HCT116 (cell line): Measurements from ENCODE around the gene STRN. TPM values are rescaled to one million over a fixed set of nuclear protein-coding genes. Genes with fewer than 3 reads are reported as not detected.

Experiments used
- ATAC-seq: fragments of 200-7000 bp; cut with Tn5 transposase; 2 replicates; pipeline ENCODE4 v1.9.1; 2020; ENCODE audit warnings: mild to moderate bottlenecking, moderate library complexity
- BruUV-seq: library from RNA; stranded (reverse); fragments of 400-500 nt; replicated peaks from 2 replicates; lab custom pipeline; 2021; lab: Mats Ljungman, UMichigan
- CTCF ChIA-PET: fragments of 300-600 bp; sonication (Branson Sonifier 250); formaldehyde crosslinking; loops from one replicate; lab custom pipeline; 2021; ENCODE audit warnings: antibody characterized with exemption; lab: Charles Lee
- POLR2A ChIA-PET: fragments of 300-600, 350-600 bp; sonication (Branson Sonifier 250); formaldehyde crosslinking; loops from one replicate; lab custom pipeline; 2021; ENCODE audit warnings: antibody characterized with exemption; lab: Charles Lee
- RAD21 ChIA-PET, 2 experiments: fragments of 300-600 bp; sonication (Branson Sonifier 250); formaldehyde crosslinking; loops; one replicate each; lab custom pipeline; 2023; ENCODE audit warnings: low total read pairs in 2 of 2; ENCODE audit not compliant: uncharacterized antibody in 2 of 2, unreplicated experiment in 2 of 2, low non-redundant PET in 1 of 2; lab: Charles Lee
- DNase-seq: peaks from one replicate; pipeline ENCODE4 v3.0.0-alpha.2; 2010; ENCODE audit warnings: low read depth, low spot score
- H2AFZ ChIP-seq: fragments of 200-600 bp; shearing (Covaris generic), sonication (generic); 2 replicates; pipeline ENCODE4 v1.6.1; 2017; ENCODE audit warnings: low read depth, mixed run types, mixed read lengths, antibody characterized with exemption, low read length; ENCODE audit not compliant: poor library complexity, severe bottlenecking
- H3K27ac ChIP-seq: 2 replicates; pipeline ENCODE4 v1.5.1; 2012; ENCODE audit warnings: low read depth, low read length
- H3K27me3 ChIP-seq: fragments of 200-600 bp; sonication (generic); 2 replicates; pipeline ENCODE4 v1.6.1; 2016; ENCODE audit warnings: mixed run types, low read length, mixed read lengths; ENCODE audit not compliant: insufficient read depth
- H3K36me3 ChIP-seq, 2 experiments: fragments of 200-500 bp in 1 of 2; fragments of 200-600 bp in 1 of 2; sonication (Bioruptor generic) in 1 of 2; sonication (generic) in 1 of 2; 2 replicates each; pipeline versions ENCODE4 v1.5.1 to v1.6.1; 2014 to 2016; ENCODE audit warnings: low read length in 2 of 2, inconsistent platforms in 1 of 2, mixed read lengths in 1 of 2, mixed run types in 1 of 2; ENCODE audit not compliant: insufficient read depth in 2 of 2, control insufficient read depth in 1 of 2
- H3K4me1 ChIP-seq, 2 experiments: fragments of 200-600 bp in 1 of 2; sonication (generic) in 1 of 2; 2 replicates each; pipeline versions ENCODE4 v1.5.1 to v1.6.1; 2012 to 2017; ENCODE audit warnings: low read length in 2 of 2, inconsistent platforms in 1 of 2, mild to moderate bottlenecking in 1 of 2, mixed read lengths in 1 of 2, mixed run types in 1 of 2, moderate library complexity in 1 of 2; ENCODE audit not compliant: insufficient read depth in 2 of 2, control insufficient read depth in 1 of 2
- H3K4me2 ChIP-seq: fragments of 200-600 bp; sonication (generic); 2 replicates; pipeline ENCODE4 v1.6.1; 2017; ENCODE audit warnings: mixed run types, low read length, mixed read lengths
- H3K4me3 ChIP-seq, 2 experiments: fragments of 200-600 bp in 1 of 2; sonication (generic) in 1 of 2; replicated peaks in 1 of 2; 2 replicates each; pipeline ENCODE4 v1.5.1; 2011 to 2016; ENCODE audit warnings: low read length in 2 of 2, control low read depth in 1 of 2, low read depth in 1 of 2, mild to moderate bottlenecking in 1 of 2, mixed read lengths in 1 of 2, mixed run types in 1 of 2
- H3K79me2 ChIP-seq: fragments of 200-600 bp; sonication (generic); 2 replicates; pipeline ENCODE4 v1.6.1; 2017; ENCODE audit warnings: mild to moderate bottlenecking, mixed run types, low read length, moderate library complexity, mixed read lengths; ENCODE audit not compliant: insufficient read depth
- H3K9ac ChIP-seq: fragments of 200-600 bp; sonication (generic); 2 replicates; pipeline ENCODE4 v1.6.1; 2016; ENCODE audit warnings: low read length, mixed read lengths
- H3K9me2 ChIP-seq: fragments of 200-600 bp; sonication (generic), shearing (Covaris generic); 2 replicates; pipeline ENCODE4 v1.6.1; 2017; ENCODE audit warnings: mixed run types, mild to moderate bottlenecking, moderate library complexity; ENCODE audit not compliant: insufficient read depth
- H3K9me3 ChIP-seq, 2 experiments: fragments of 200-500 bp in 1 of 2; fragments of 200-600 bp in 1 of 2; sonication (Bioruptor generic) in 1 of 2; sonication (generic) in 1 of 2; 2 replicates each; pipeline ENCODE4 v1.6.1; 2014 to 2017; ENCODE audit warnings: low read length in 2 of 2, mixed read lengths in 2 of 2, inconsistent platforms in 1 of 2, low read depth in 1 of 2, mild to moderate bottlenecking in 1 of 2, mixed run types in 1 of 2, moderate library complexity in 1 of 2; ENCODE audit not compliant: control insufficient read depth in 1 of 2, insufficient read depth in 1 of 2
- H4K20me1 ChIP-seq: fragments of 200-600 bp; sonication (generic), shearing (Covaris generic); 2 replicates; pipeline ENCODE4 v1.6.1; 2017; ENCODE audit warnings: mixed run types, mild to moderate bottlenecking, moderate library complexity; ENCODE audit not compliant: insufficient read depth
- ATF3 ChIP-seq: IDR thresholded peaks from 2 replicates; pipeline ENCODE4 v1.6.1; 2012
- CBX3 ChIP-seq: IDR thresholded peaks from 2 replicates; pipeline ENCODE4 v1.6.1; 2012; ENCODE audit warnings: low read depth
- ELF1 ChIP-seq: IDR thresholded peaks from 2 replicates; pipeline ENCODE4 v1.6.1; 2012; ENCODE audit warnings: low read depth, borderline replicate concordance
- EZH2 ChIP-seq: fragments of 200-600 bp; sonication (generic); IDR thresholded peaks from 2 replicates; pipeline ENCODE4 v1.6.1; 2017; ENCODE audit warnings: antibody characterized with exemption, mixed run types
- EZH2phosphoT487 ChIP-seq: fragments of 200-600 bp; IDR thresholded peaks from 2 replicates; pipeline ENCODE4 v1.6.1; 2018; ENCODE audit warnings: antibody characterized with exemption, borderline replicate concordance
- FOSL1 ChIP-seq: IDR thresholded peaks from 2 replicates; pipeline ENCODE4 v1.6.1; 2012; ENCODE audit warnings: low read depth
- JUND ChIP-seq: IDR thresholded peaks from 2 replicates; pipeline ENCODE4 v1.6.1; 2012
- MAX ChIP-seq: IDR thresholded peaks from 2 replicates; pipeline ENCODE4 v1.6.1; 2012
- POLR2A ChIP-seq: IDR thresholded peaks from 2 replicates; pipeline ENCODE4 v1.7.0; 2011; ENCODE audit warnings: borderline replicate concordance; ENCODE audit not compliant: insufficient read depth, insufficient read length; ENCODE audit errors: extremely low read depth
- POLR2AphosphoS5 ChIP-seq: IDR thresholded peaks from 2 replicates; pipeline ENCODE4 v1.6.1; 2011; ENCODE audit warnings: mild to moderate bottlenecking, low read depth, low read length, moderate library complexity
- RAD21 ChIP-seq: IDR thresholded peaks from 2 replicates; pipeline ENCODE4 v1.6.1; 2012; ENCODE audit warnings: low read depth, mild to moderate bottlenecking
- REST ChIP-seq: IDR thresholded peaks from 2 replicates; pipeline ENCODE4 v1.6.1; 2012; ENCODE audit warnings: low read depth
- SIN3A ChIP-seq: IDR thresholded peaks from 2 replicates; pipeline ENCODE4 v1.6.1; 2012; ENCODE audit warnings: low read depth
- SRF ChIP-seq: IDR thresholded peaks from 2 replicates; pipeline ENCODE4 v1.6.1; 2012; ENCODE audit warnings: low read depth
- TCF7L2 ChIP-seq: IDR thresholded peaks from 2 replicates; pipeline ENCODE4 v1.7.0; 2011; ENCODE audit warnings: borderline replicate concordance, inconsistent platforms; ENCODE audit not compliant: insufficient read depth, insufficient read length; ENCODE audit errors: extremely low read depth
- ZFX ChIP-seq: fragments of 450-650 bp; IDR thresholded peaks from 2 replicates; pipeline ENCODE4 v1.6.1; 2017
- ZNF274 ChIP-seq: fragments of 200-500 bp; sonication (Bioruptor generic); IDR thresholded peaks from 2 replicates; pipeline ENCODE4 v1.6.1; 2014; ENCODE audit warnings: mild to moderate bottlenecking, low read depth, low read length, inconsistent platforms
- intact Hi-C: fragments of 100-400 bp; cut with micrococcal nuclease; formaldehyde crosslinking; loops from 2 replicates; pipeline ENCODE4 v1.10.0; 2022
- total RNA-seq: library from RNA; stranded (reverse); gene quantifications from one replicate; pipeline ENCODE4 v1.2.1, GENCODE V29; 2021; ENCODE audit not compliant: unreplicated experiment

STRN gene
- total RNA-seq, 1 experiment from 2014 or later: 26.4 TPM

DNA sequence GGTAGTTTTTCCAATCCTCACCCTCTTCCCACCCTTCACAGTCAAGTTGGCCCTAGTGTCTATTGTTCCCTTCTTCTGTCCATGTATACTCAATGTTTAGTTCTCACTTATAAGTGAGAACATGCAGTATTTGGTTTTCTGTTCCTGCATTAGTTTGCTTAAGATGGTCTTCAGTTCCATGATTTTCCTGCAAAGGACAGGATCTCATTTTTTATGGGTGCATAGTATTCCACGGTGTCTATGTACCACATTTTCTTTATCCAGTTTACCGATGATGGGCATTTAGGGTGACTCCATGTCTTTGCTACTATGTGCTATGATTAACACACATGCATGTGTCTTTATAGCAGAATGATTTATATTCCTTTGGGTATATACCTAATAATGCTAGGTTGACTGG lies 104.4 kb downstream of the STRN start (continued):
- TF ChIP-seq ZNF274 (no peak), SRF (no peak), ELF1 (no peak), RAD21 (no peak), CBX3 (no peak), ATF3 (no peak), POLR2A (no peak), POLR2AphosphoS5 (no peak), EZH2 (no peak), REST (no peak)
- TF ChIP-seq, all 23 proteins: peak for 0

DNA sequence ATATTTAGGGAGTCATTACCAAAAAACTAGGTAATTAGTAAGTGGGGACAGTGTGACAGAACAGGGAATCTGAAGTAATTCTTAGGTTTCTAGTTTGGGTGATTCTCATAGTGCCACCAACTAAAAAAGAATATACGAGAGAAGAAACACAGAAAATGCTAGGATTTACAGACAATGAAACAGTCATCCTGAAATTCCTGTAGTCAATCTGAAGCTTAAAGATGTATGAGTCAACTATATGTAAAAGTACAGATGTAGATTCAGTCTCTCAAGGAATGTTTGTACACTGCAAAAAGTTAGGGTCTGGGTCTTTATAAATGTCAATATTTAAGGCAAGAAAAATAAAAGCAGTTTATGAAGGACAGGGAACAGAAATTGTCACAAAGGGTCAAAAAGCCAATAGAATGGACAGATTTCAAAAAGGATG lies 107.0 kb downstream of the STRN start:
- Histone ChIP-seq H2AFZ (no peak overlapping the region), H3K4me3 (no peak overlapping the region), H3K9ac (no peak overlapping the region), H3K4me2 (no peak overlapping the region), H4K20me1 (no peaks in the 10 kb centered on the region), H3K79me2 (no peaks in the 10 kb centered on the region), H3K4me1 (no peaks in the 10 kb centered on the region), H3K27me3 (no peaks in the 10 kb centered on the region), H3K9me3 (no peaks in the 10 kb centered on the region), H3K9me2 (no peaks in the 10 kb centered on the region), H3K27ac (no peak overlapping the region), H3K36me3 (no peaks in the 10 kb centered on the region)
- POLR2A ChIA-PET: no interaction called here
- ATAC-seq: no peak
- CTCF ChIA-PET: no interaction called here
- RAD21 ChIA-PET: no interaction called here
- BruUV-seq: no TSS peak
- TF ChIP-seq EZH2phosphoT487 (no peak), EZH2 (no peak), SIN3A (no peak), POLR2AphosphoS5 (no peak), ELF1 (no peak), JUND (no peak), SRF (no peak), TCF7L2 (no peak), POLR2A (no peak), FOSL1 (no peak), ZFX (no peak), CBX3 (no peak), MAX (no peak)
- intact Hi-C loops: no loop called here
- DNase-seq: no peak
